ENCODE data around the gene RNLS. TPM values are rescaled to one million over a fixed set of nuclear protein-coding genes. Genes with fewer than 3 reads are reported as not detected.

The RNLS gene
- total and polyA plus RNA-seq, 7 donors, result 3.9 to 19.2 (median 8.8) TPM

GRCh38 chr10:88347597-88348304, 235.4 kb downstream of the RNLS start:
- intact Hi-C loops (cut with DNase I), result loop anchor here (10.0 kb wide), 1 partner anchor 93 kb away; no protein-coding TSS in a partner anchor
- Histone ChIP-seq H3K9me3 (no peaks in the 10 kb centered on the region), H3K4me1 (peaks cover 0 to 17% (median 8%) of the 10 kb centered on the region in 4 donors), H3K27me3 (no peaks in the 10 kb centered on the region), H3K36me3 (no peaks in the 10 kb centered on the region), H3K4me3 (no peak overlapping the region), H3K27ac (no peak overlapping the region)
- 89 to 92% methylated on average over 3 of the region's 3 CpGs for WGBS, 2 donors
- TF ChIP-seq POLR2A (IDR thresholded peaks at IDR 0.05) (no peak), EP300 (IDR thresholded peaks at IDR 0.05) (no peak), POLR2AphosphoS5 (IDR thresholded peaks at IDR 0.05) (no peak), CTCF (IDR thresholded peaks at IDR 0.05) (no peak)
- DNase-seq, result no peak

- H3K4me3 ChIP-seq, result no peak overlapping the region
- H3K9me3 ChIP-seq, result no peaks in the 10 kb centered on the region
- 82 to 84% methylated on average over 2 of the region's 2 CpGs for WGBS, 2 donors
- no peak for DNase-seq
- no peak overlapping the region for H3K27ac ChIP-seq
- peaks cover 0 to 17% (median 8%) of the 10 kb centered on the region in 4 donors for H3K4me1 ChIP-seq
- intact Hi-C loops (cut with DNase I), result loop anchor here (10.0 kb wide), 1 partner anchor 92 kb away; no protein-coding TSS in a partner anchor
- no peaks in the 10 kb centered on the region for H3K27me3 ChIP-seq
- no peak for TF ChIP-seq CTCF (IDR thresholded peaks at IDR 0.05)
- no peak for TF ChIP-seq EP300 (IDR thresholded peaks at IDR 0.05)
- TF ChIP-seq POLR2AphosphoS5 (IDR thresholded peaks at IDR 0.05), result no peak
- TF ChIP-seq POLR2A (IDR thresholded peaks at IDR 0.05), result no peak
- H3K36me3 ChIP-seq, result no peaks in the 10 kb centered on the region
Observed at GRCh38 chr10:88347022-88347421, 236.1 kb downstream of the RNLS start.

- no peaks in the 10 kb centered on the region for H3K9me3 ChIP-seq
- 65 to 73% methylated on average over 6 of the region's 6 CpGs for WGBS, 2 donors
- TF ChIP-seq POLR2A (IDR thresholded peaks at IDR 0.05), result no peak
- no peak for TF ChIP-seq POLR2AphosphoS5 (IDR thresholded peaks at IDR 0.05)
- TF ChIP-seq CTCF (IDR thresholded peaks at IDR 0.05), result no peak
- TF ChIP-seq EP300 (IDR thresholded peaks at IDR 0.05), result no peak
- H3K36me3 ChIP-seq, result no peaks in the 10 kb centered on the region
- intact Hi-C loops (cut with DNase I), result loop anchor here (10.0 kb wide), 1 partner anchor 92 kb away; no protein-coding TSS in a partner anchor
- H3K27ac ChIP-seq, result no peak overlapping the region
- peaks cover 0 to 17% (median 8%) of the 10 kb centered on the region in 4 donors for H3K4me1 ChIP-seq
- DNase-seq, result no peak
- H3K27me3 ChIP-seq, result no peaks in the 10 kb centered on the region
- no peak overlapping the region for H3K4me3 ChIP-seq
Observed at GRCh38 chr10:88346144-88346977, 236.8 kb downstream of the RNLS start.

- no peak for DNase-seq
- TF ChIP-seq EP300 (IDR thresholded peaks at IDR 0.05), result no peak
- TF ChIP-seq CTCF (IDR thresholded peaks at IDR 0.05), result no peak
- TF ChIP-seq POLR2AphosphoS5 (IDR thresholded peaks at IDR 0.05), result peak in 1 of 4 donors; percentile 54
- TF ChIP-seq POLR2A (IDR thresholded peaks at IDR 0.05), result no peak
- Histone ChIP-seq H3K27ac (peak overlapping the region; percentile 18 to 46 (median 34)), H3K4me3 (no peak overlapping the region), H3K9me3 (no peaks in the 10 kb centered on the region), H3K27me3 (no peaks in the 10 kb centered on the region), H3K4me1 (peaks cover 0 to 17% (median 8%) of the 10 kb centered on the region in 4 donors), H3K36me3 (no peaks in the 10 kb centered on the region)
- WGBS, 2 donors, result 75 to 82% methylated on average over 2 of the region's 2 CpGs
- intact Hi-C loops (cut with DNase I), result loop anchor here (10.0 kb wide), 1 partner anchor 89 kb away; no protein-coding TSS in a partner anchor
Observed at GRCh38 chr10:88343761-88344484, 239.2 kb downstream of the RNLS start.

All from sigmoid colon (tissue), 7 donors.